H1 (cell line): ENCODE measurements around the gene C2CD3. TPM values are rescaled to one million over a fixed set of nuclear protein-coding genes. Genes with fewer than 3 reads are reported as not detected.

Experiments used
- CTCF ChIA-PET: fragments of 300-600 bp; sonication (Branson Sonifier 250); formaldehyde crosslinking; loops from one replicate; lab custom pipeline; 2021; ENCODE audit not compliant: partially characterized antibody; lab: Charles Lee
- POLR2A ChIA-PET: fragments of 300-600 bp; sonication (Branson Sonifier 250); formaldehyde crosslinking; loops from one replicate; lab custom pipeline; 2021; ENCODE audit warnings: inconsistent platforms; ENCODE audit not compliant: partially characterized antibody; lab: Charles Lee
- DNase-seq, 2 experiments: peaks; one replicate each; pipeline versions ENCODE4 v3.0.0 to v3.0.0-alpha.2; 2010 to 2022; ENCODE audit warnings: low spot score in 2 of 2, low read depth in 1 of 2, mixed read lengths in 1 of 2
- FAIRE-seq: peaks from 2 replicates; lab custom pipeline; 2011; peaks lifted over from hg19 to GRCh38; lab: Jason Lieb, UNC
- H2AFZ ChIP-seq: 2 replicates; pipeline ENCODE4 v1.8.1; 2012; ENCODE audit warnings: low read length, inconsistent platforms
- H2AK5ac ChIP-seq: 2 replicates; pipeline ENCODE4 v1.6.1; 2013; ENCODE audit warnings: low read depth, low read length
- H2BK120ac ChIP-seq: replicated peaks from 2 replicates; pipeline ENCODE3; 2013; ENCODE audit warnings: low read depth, low read length, inconsistent platforms
- H2BK12ac ChIP-seq: 2 replicates; pipeline ENCODE4 v1.6.1; 2013; ENCODE audit warnings: low read depth, low read length
- H2BK15ac ChIP-seq: 2 replicates; pipeline ENCODE4 v1.6.1; 2013; ENCODE audit warnings: low read length
- H2BK20ac ChIP-seq: 2 replicates; pipeline ENCODE4 v1.6.1; 2013; ENCODE audit warnings: low read length
- H2BK5ac ChIP-seq: 2 replicates; pipeline ENCODE4 v1.6.1; 2013; ENCODE audit warnings: low read depth, low read length
- H3K14ac ChIP-seq: 2 replicates; pipeline ENCODE4 v1.6.1; 2013; ENCODE audit warnings: inconsistent platforms; ENCODE audit not compliant: insufficient read length
- H3K18ac ChIP-seq: 2 replicates; pipeline ENCODE4 v1.6.1; 2013; ENCODE audit warnings: low read length; ENCODE audit errors: extremely low read depth
- H3K23ac ChIP-seq: 2 replicates; pipeline ENCODE4 v1.6.1; 2013; ENCODE audit warnings: inconsistent platforms; ENCODE audit not compliant: insufficient read length
- H3K23me2 ChIP-seq: 2 replicates; pipeline ENCODE4 v1.6.1; 2013; ENCODE audit warnings: low read depth, low read length
- H3K27ac ChIP-seq: 2 replicates; pipeline ENCODE4 v1.6.1; 2011; ENCODE audit warnings: low read depth, low read length, inconsistent platforms
- H3K27me3 ChIP-seq, 4 experiments: replicated peaks in 1 of 4; 1 replicate in 1 of 4; 2 replicates in 3 of 4; pipeline versions ENCODE4 v1.6.1 to v1.8.1; 2011 to 2013; ENCODE audit warnings: low read length in 3 of 4, mild to moderate bottlenecking in 3 of 4, inconsistent platforms in 2 of 4, mixed read lengths in 2 of 4, moderate library complexity in 1 of 4; ENCODE audit not compliant: control insufficient read depth in 3 of 4, insufficient read depth in 3 of 4; ENCODE audit errors: extremely low read depth in 1 of 4
- H3K36me3 ChIP-seq, 4 experiments: 2 replicates each; pipeline versions ENCODE4 v1.6.1 to v1.8.1; 2011 to 2013; ENCODE audit warnings: mild to moderate bottlenecking in 4 of 4, low read length in 3 of 4, moderate library complexity in 2 of 4, control low read depth in 1 of 4, inconsistent platforms in 1 of 4; ENCODE audit not compliant: insufficient read depth in 4 of 4, control insufficient read depth in 2 of 4
- H3K4ac ChIP-seq: replicated peaks from 2 replicates; pipeline ENCODE3; 2013; ENCODE audit warnings: low read length, low read depth, mixed read lengths, inconsistent platforms; ENCODE audit not compliant: insufficient read length
- H3K4me1 ChIP-seq, 4 experiments: replicated peaks in 1 of 4; 1 replicate in 1 of 4; 2 replicates in 3 of 4; pipeline versions ENCODE4 v1.6.1 to v1.8.1; 2011 to 2013; ENCODE audit warnings: low read length in 3 of 4, inconsistent platforms in 2 of 4, mixed read lengths in 1 of 4; ENCODE audit not compliant: insufficient read depth in 4 of 4, control insufficient read depth in 3 of 4
- H3K4me2 ChIP-seq, 2 experiments: 2 replicates each; pipeline versions ENCODE4 v1.6.1 to v1.8.1; 2011 to 2013; ENCODE audit warnings: low read depth in 2 of 2, low read length in 2 of 2, control low read depth in 1 of 2, inconsistent platforms in 1 of 2, mild to moderate bottlenecking in 1 of 2; ENCODE audit not compliant: insufficient read depth in 1 of 2
- H3K4me3 ChIP-seq, 4 experiments: fragments of 200-600, 300-600 bp in 1 of 4; sonication (generic), shearing (Covaris generic), sonication (Bioruptor Twin) in 1 of 4; 2 replicates each; pipeline versions ENCODE4 v1.5.1 to v1.8.1; 2011 to 2016; ENCODE audit warnings: low read length in 4 of 4, low read depth in 3 of 4, control low read depth in 2 of 4, inconsistent platforms in 2 of 4, mild to moderate bottlenecking in 2 of 4, mixed read lengths in 1 of 4, moderate library complexity in 1 of 4; ENCODE audit not compliant: insufficient read depth in 2 of 4; ENCODE audit errors: extremely low read depth in 1 of 4
- H3K56ac ChIP-seq: replicated peaks from 2 replicates; pipeline ENCODE3; 2013; ENCODE audit warnings: low read depth, mild to moderate bottlenecking, mixed read lengths, low read length, inconsistent platforms; ENCODE audit not compliant: insufficient read length
- H3K79me1 ChIP-seq: 2 replicates; pipeline ENCODE4 v1.6.1; 2013; ENCODE audit warnings: low read depth, low read length, control low read depth
- H3K79me2 ChIP-seq, 2 experiments: 2 replicates each; pipeline versions ENCODE4 v1.6.1 to v1.8.1; 2012 to 2013; ENCODE audit warnings: low read length in 2 of 2, mild to moderate bottlenecking in 2 of 2, inconsistent platforms in 1 of 2; ENCODE audit not compliant: insufficient read depth in 2 of 2, control insufficient read depth in 1 of 2
- H3K9ac ChIP-seq, 4 experiments: replicated peaks in 1 of 4; 1 replicate in 1 of 4; 2 replicates in 3 of 4; pipeline versions ENCODE4 v1.6.1 to v1.8.1; 2011 to 2013; ENCODE audit warnings: low read depth in 3 of 4, low read length in 3 of 4, control low read depth in 2 of 4, mild to moderate bottlenecking in 2 of 4, moderate library complexity in 2 of 4, inconsistent platforms in 1 of 4; ENCODE audit errors: extremely low read depth in 1 of 4
- H3K9me3 ChIP-seq, 2 experiments: 2 replicates each; pipeline versions ENCODE4 v1.6.1 to v1.8.1; 2012 to 2013; ENCODE audit warnings: mild to moderate bottlenecking in 2 of 2, moderate library complexity in 2 of 2, control low read depth in 1 of 2, inconsistent platforms in 1 of 2, low read depth in 1 of 2, low read length in 1 of 2, mixed read lengths in 1 of 2; ENCODE audit not compliant: insufficient read depth in 2 of 2
- H4K20me1 ChIP-seq, 2 experiments: replicated peaks in 1 of 2; 2 replicates each; pipeline versions ENCODE3 to v1.8.1; 2011 to 2013; ENCODE audit warnings: inconsistent platforms in 2 of 2, low read length in 2 of 2, mild to moderate bottlenecking in 1 of 2; ENCODE audit not compliant: insufficient read depth in 2 of 2, control insufficient read depth in 1 of 2
- H4K5ac ChIP-seq: 2 replicates; pipeline ENCODE4 v1.6.1; 2013; ENCODE audit warnings: low read length, low read depth, mixed read lengths, inconsistent platforms; ENCODE audit not compliant: insufficient read length
- H4K8ac ChIP-seq: 2 replicates; pipeline ENCODE4 v1.8.0; 2013; ENCODE audit warnings: mild to moderate bottlenecking, moderate library complexity, low read length, inconsistent platforms; ENCODE audit not compliant: insufficient read depth; ENCODE audit errors: extremely low read depth
- H4K91ac ChIP-seq: replicated peaks from 2 replicates; pipeline ENCODE3; 2013; ENCODE audit warnings: low read length, mixed read lengths, inconsistent platforms; ENCODE audit not compliant: insufficient read length
- ATF2 ChIP-seq: IDR thresholded peaks from 2 replicates; pipeline ENCODE4 v1.6.1; 2012; ENCODE audit warnings: low read length, inconsistent platforms
- CTCF ChIP-seq, 3 experiments: IDR thresholded peaks; 1 replicate in 2 of 3; 2 replicates in 1 of 3; pipeline versions ENCODE4 v1.5.1 to v1.6.1; 2011; ENCODE audit warnings: low read length in 3 of 3, mild to moderate bottlenecking in 3 of 3, inconsistent platforms in 2 of 3, low read depth in 1 of 3, moderate library complexity in 1 of 3; ENCODE audit not compliant: insufficient read depth in 1 of 3; ENCODE audit errors: control extremely low read depth in 1 of 3
- FOSL1 ChIP-seq: IDR thresholded peaks from 2 replicates; pipeline ENCODE4 v1.6.1; 2011; ENCODE audit warnings: mild to moderate bottlenecking, low read depth, low read length, moderate library complexity; ENCODE audit not compliant: insufficient read depth
- KDM1A ChIP-seq: fragments of 200-600, 300-600 bp; sonication (generic); IDR thresholded peaks from 2 replicates; pipeline ENCODE4 v1.7.1; 2016; ENCODE audit warnings: mild to moderate bottlenecking, low read length, borderline replicate concordance
- PHF8 ChIP-seq: fragments of 200-600 bp; sonication (generic); conservative IDR thresholded peaks from 2 replicates; pipeline ENCODE4 v1.7.1; 2012; ENCODE audit warnings: low read depth, mild to moderate bottlenecking, inconsistent platforms, low read length, moderate library complexity
- POLR2A ChIP-seq, 2 experiments: IDR thresholded peaks; 1 replicate in 1 of 2; 2 replicates in 1 of 2; pipeline ENCODE4 v1.6.1; 2011; ENCODE audit warnings: low read depth in 2 of 2, low read length in 2 of 2, mild to moderate bottlenecking in 2 of 2; ENCODE audit errors: control extremely low read depth in 1 of 2
- TEAD4 ChIP-seq: IDR thresholded peaks from 2 replicates; pipeline ENCODE4 v1.6.1; 2012; ENCODE audit warnings: low read depth, low read length, inconsistent platforms, mixed read lengths
- WGBS, 2 experiments: shearing (Covaris generic) in 1 of 2; methylation state at CpG; one replicate each; pipeline versions ENCODE4 v1.1.6 to v1.1.7; 2013 to 2015; ENCODE audit warnings: low lambda C conversion rate in 2 of 2, mixed read lengths in 2 of 2, inconsistent platforms in 1 of 2, low coverage in 1 of 2, missing lambda C conversion rate in 1 of 2; ENCODE audit not compliant: insufficient replicate concordance in 2 of 2, insufficient coverage in 1 of 2, insufficient read length in 1 of 2; ENCODE audit errors: extremely low coverage in 1 of 2, missing lambda C conversion rate in 1 of 2; 5-methylcytosine and 5-hydroxymethylcytosine counted together
- polyA plus RNA-seq, 7 experiments: library from polyadenylated mRNA; depleted of rRNA in 3 of 7; stranded (reverse) in 5 of 7; unstranded in 2 of 7; fragments of >200 nt in 5 of 7; fragments of 200-250 nt in 2 of 7; gene quantifications; 1 replicate in 5 of 7; 2 replicates in 1 of 7; 4 replicates in 1 of 7; pipeline versions ENCODE4 v1.2.1 to v1.2.3, GENCODE V29; 2011 to 2013; ENCODE audit warnings: missing spikeins in 2 of 7, mixed read lengths in 2 of 7
- total RNA-seq: library from RNA; stranded (reverse); fragmentation: NEBNext Ultra II Directional; extraction: Animal tissue kit (Norgen Biotek cat#: 25700); gene quantifications from 2 replicates; pipeline ENCODE4 v1.2.1, GENCODE V29; 2021

The C2CD3 gene
- total and polyA plus RNA-seq, 2 of the 8 experiments (the other 6 are each of a cell fraction or from before 2014, with no cell fraction given): 11.0 to 29.1 TPM

- FAIRE-seq: no peak
- no peak overlapping the region for H2BK120ac ChIP-seq
- H3K36me3 ChIP-seq: no peaks in the 10 kb centered on the region
- no peak overlapping the region for H2BK15ac ChIP-seq
- H4K8ac ChIP-seq: no peak overlapping the region
- ChIA-PET CTCF (interaction anchor here (0.6 to 1.7 kb wide), 2 partner anchors 10 to 460 kb away, joined by 3 to 6 read pairs; no protein-coding TSS in a partner anchor), POLR2A (no interaction called here)
- no peak overlapping the region for H3K27ac ChIP-seq
- no peak overlapping the region for H3K18ac ChIP-seq
- H3K9ac ChIP-seq: no peak overlapping the region
- no peak overlapping the region for H2BK20ac ChIP-seq
- H3K4me3 ChIP-seq: no peak overlapping the region
- WGBS, 2 experiments: 94% methylated on average over 7 of the region's 7 CpGs; no CpG with 5 or more reads in 1 of the 2 experiments
- H3K23ac ChIP-seq: no peak overlapping the region
- no peak overlapping the region for H4K5ac ChIP-seq
- H3K14ac ChIP-seq: no peak overlapping the region
- no peaks in the 10 kb centered on the region for H3K79me1 ChIP-seq
- no peak overlapping the region for H4K91ac ChIP-seq
- peaks cover 0 to 4% (median 2%) of the 10 kb centered on the region in 4 experiments; a peak in 2 of 7 replicates for H3K4me1 ChIP-seq
- H2AFZ ChIP-seq: no peak overlapping the region
- H2BK12ac ChIP-seq: no peak overlapping the region
- no peaks in the 10 kb centered on the region; a peak in 1 of 7 replicates for H3K27me3 ChIP-seq
- no peak for TF ChIP-seq POLR2A (IDR thresholded peaks at IDR 0.05; ENCODE audit: control extremely low read depth in 1 of 2, low read depth in 2 of 2, low read length in 2 of 2)
- no peak for TF ChIP-seq FOSL1
- TF ChIP-seq PHF8: no peak
- no peak for TF ChIP-seq ATF2
- no peak for TF ChIP-seq CTCF (IDR thresholded peaks at IDR 0.05; ENCODE audit: control extremely low read depth in 1 of 3, insufficient read depth in 1 of 3, low read depth in 1 of 3, low read length in 3 of 3)
- no peak for TF ChIP-seq TEAD4
- no peak for TF ChIP-seq KDM1A
- no peaks in the 10 kb centered on the region; the same call in 1 of the 2 replicates for H3K23me2 ChIP-seq
- no peak overlapping the region for H2BK5ac ChIP-seq
- no peak overlapping the region for H3K4ac ChIP-seq
- H4K20me1 ChIP-seq: no peaks in the 10 kb centered on the region
- no peak overlapping the region for H3K56ac ChIP-seq
- H3K9me3 ChIP-seq: no peaks in the 10 kb centered on the region
- no peaks in the 10 kb centered on the region for H3K79me2 ChIP-seq
- no peak overlapping the region for H2AK5ac ChIP-seq
- no peak overlapping the region for H3K4me2 ChIP-seq
- no peak for DNase-seq
These were observed 182.6 kb downstream of the C2CD3 start for GRCh38 chr11:73988227-73988626.
